ENCODE measurements around the gene ETV3. TPM values are rescaled to one million over a fixed set of nuclear protein-coding genes. Genes with fewer than 3 reads are reported as not detected.

The ETV3 gene
- total and polyA plus RNA-seq, 2 of the 4 experiments (the other 2 are of a cell fraction): 6.4 to 14.7 TPM

DNA sequence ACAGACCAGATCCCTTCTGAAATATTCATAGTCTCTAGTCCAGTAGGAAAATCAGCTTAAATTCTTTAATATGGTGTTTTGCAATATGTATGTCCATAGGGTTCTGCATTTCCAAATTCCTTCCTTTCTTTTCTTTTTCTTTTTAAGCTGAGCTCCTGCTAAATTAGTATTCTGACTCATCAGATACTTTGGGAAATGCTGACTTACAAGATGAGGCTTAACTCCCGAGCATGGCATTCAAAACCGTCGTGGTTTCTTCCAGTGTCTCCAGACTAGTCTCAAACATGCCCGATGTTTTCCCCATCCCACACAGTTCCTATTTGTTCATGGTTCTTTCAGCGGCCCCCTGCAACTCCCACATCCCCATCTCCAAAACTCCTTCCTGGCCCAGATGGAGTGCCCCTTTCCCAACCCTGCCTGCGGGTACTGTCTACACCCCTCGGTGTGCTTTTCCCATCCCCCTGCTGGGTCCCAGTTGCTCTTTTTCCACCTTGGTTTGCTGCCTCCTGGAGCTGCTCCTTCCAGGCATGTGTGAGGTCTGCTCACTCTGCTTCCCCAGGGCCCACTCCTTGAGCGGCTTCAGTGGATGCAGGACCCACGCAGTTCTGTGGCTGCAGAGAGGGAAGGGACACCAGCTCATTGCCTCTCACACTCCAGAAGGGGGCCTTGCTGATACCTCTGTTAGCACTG, 19.5 kb upstream of the ETV3 start:
- in situ Hi-C loops (cut with MboI; ENCODE audit: low sequenced_read_pairs) (no loop called here), intact Hi-C loops (cut with micrococcal nuclease) (no loop called here), dilution Hi-C loops (cut with HindIII; ENCODE audit: low sequenced_read_pairs, unreplicated experiment) (no loop called here)
- H4K8ac ChIP-seq (ENCODE audit: low read depth in 2 of 2, low read length in 2 of 2): peak overlapping the region in 1 of 2 experiments; percentile 64; a peak in 2 of 4 replicates
- peak overlapping the region; percentile 82 for H2BK120ac ChIP-seq (ENCODE audit: low read depth, low read length)
- no peak overlapping the region for H2AK5ac ChIP-seq (ENCODE audit: low read depth, low read length)
- H3K9ac ChIP-seq (ENCODE audit: low read depth, low read length): no peak overlapping the region
- 0 out of 2 replicates have a peak overlapping the region, but pooled peaks have one; percentile 2 for H3K23ac ChIP-seq (ENCODE audit: low read depth, low read length)
- H3K14ac ChIP-seq (replicated peaks; ENCODE audit: low read depth, low read length): peak overlapping the region; percentile 5
- H3K9me3 ChIP-seq (ENCODE audit: control insufficient read depth, insufficient read depth, low read length): no peaks in the 10 kb centered on the region
- H3K79me1 ChIP-seq (ENCODE audit: low read depth in 1 of 2, low read length in 2 of 2): no peaks in the 10 kb centered on the region
- H3K18ac ChIP-seq (ENCODE audit: low read depth, low read length): peak overlapping the region; percentile 62
- no peak overlapping the region for H3K4me2 ChIP-seq (ENCODE audit: low read depth, low read length)
- peaks cover 11% of the 10 kb centered on the region for H3K4me1 ChIP-seq (ENCODE audit: control insufficient read depth, insufficient read depth, low read length)
- ChIA-PET CTCF (interaction anchor here (1.2 to 4.9 kb wide), 2 partner anchors 10 to 69 kb away, joined by 3 to 88 read pairs; no protein-coding TSS in a partner anchor), POLR2A (ENCODE audit: unreplicated experiment) (no interaction called here)
- H2AFZ ChIP-seq (replicated peaks; ENCODE audit: low read length, poor library complexity): peak overlapping the region; percentile 86
- peaks cover 3% of the 10 kb centered on the region; the same call in 1 of the 2 replicates for H3K27me3 ChIP-seq (ENCODE audit: control insufficient read depth, insufficient read depth, low read length)
- ATAC-seq (ENCODE audit: low read depth) (peak; percentile 48), DNase-seq (peak; percentile 65)
- no peaks in the 10 kb centered on the region for H3K36me3 ChIP-seq (ENCODE audit: control insufficient read depth, insufficient read depth, low read length)
- no peak overlapping the region for H3K27ac ChIP-seq (ENCODE audit: insufficient read depth, low read length)
- peak overlapping the region; percentile 37; the same call in 1 of the 2 replicates for H2BK20ac ChIP-seq (ENCODE audit: low read depth, low read length)
- BruUV-seq (replicated peaks): no TSS peak
- 0 out of 2 replicates have a peak, but pooled peaks cover 3% of the 10 kb centered on the region for H3K9me1 ChIP-seq (ENCODE audit: insufficient read depth, low read length)
- H4K5ac ChIP-seq (ENCODE audit: low read depth, low read length): peak overlapping the region; percentile 2
- no peaks in the 10 kb centered on the region for H4K20me1 ChIP-seq (ENCODE audit: insufficient read depth, low read length)
- H3K4me3 ChIP-seq (ENCODE audit: insufficient read depth, low read depth, low read length): no peak overlapping the region
- H3K4ac ChIP-seq (ENCODE audit: low read depth, low read length): peak overlapping the region; percentile 78
- WGBS, 2 experiments (ENCODE audit: extremely low coverage in 2 of 2, insufficient read length in 1 of 2): 42% methylated on average over 7 of the region's 9 CpGs; no CpG with 5 or more reads in 1 of the 2 experiments
- H3K56ac ChIP-seq (ENCODE audit: extremely low read depth, insufficient read depth, low read length): no peak overlapping the region
- H4K91ac ChIP-seq (ENCODE audit: insufficient read depth, low read depth, low read length): peak overlapping the region; percentile 43; the same call in 1 of the 2 replicates
- H2BK5ac ChIP-seq (ENCODE audit: low read depth, low read length, poor library complexity, severe bottlenecking): no peak overlapping the region
- TF ChIP-seq, protein P1, sequence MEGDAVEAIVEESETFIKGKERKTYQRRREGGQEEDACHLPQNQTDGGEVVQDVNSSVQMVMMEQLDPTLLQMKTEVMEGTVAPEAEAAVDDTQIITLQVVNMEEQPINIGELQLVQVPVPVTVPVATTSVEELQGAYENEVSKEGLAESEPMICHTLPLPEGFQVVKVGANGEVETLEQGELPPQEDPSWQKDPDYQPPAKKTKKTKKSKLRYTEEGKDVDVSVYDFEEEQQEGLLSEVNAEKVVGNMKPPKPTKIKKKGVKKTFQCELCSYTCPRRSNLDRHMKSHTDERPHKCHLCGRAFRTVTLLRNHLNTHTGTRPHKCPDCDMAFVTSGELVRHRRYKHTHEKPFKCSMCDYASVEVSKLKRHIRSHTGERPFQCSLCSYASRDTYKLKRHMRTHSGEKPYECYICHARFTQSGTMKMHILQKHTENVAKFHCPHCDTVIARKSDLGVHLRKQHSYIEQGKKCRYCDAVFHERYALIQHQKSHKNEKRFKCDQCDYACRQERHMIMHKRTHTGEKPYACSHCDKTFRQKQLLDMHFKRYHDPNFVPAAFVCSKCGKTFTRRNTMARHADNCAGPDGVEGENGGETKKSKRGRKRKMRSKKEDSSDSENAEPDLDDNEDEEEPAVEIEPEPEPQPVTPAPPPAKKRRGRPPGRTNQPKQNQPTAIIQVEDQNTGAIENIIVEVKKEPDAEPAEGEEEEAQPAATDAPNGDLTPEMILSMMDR (conservative IDR thresholded peaks at IDR 0.05; ENCODE audit: low read depth, low read length): no peak
- TF ChIP-seq MAFK (IDR thresholded peaks at IDR 0.05; ENCODE audit: low read depth, low read length): peak; percentile 52
- no peak for TF ChIP-seq POLR2A (IDR thresholded peaks at IDR 0.05; ENCODE audit: low read depth, low read length)
- TF ChIP-seq FOS (IDR thresholded peaks at IDR 0.05; ENCODE audit: low read depth, low read length): no peak
- no peak for TF ChIP-seq RFX5 (IDR thresholded peaks at IDR 0.05; ENCODE audit: low read depth, low read length)
- peak; percentile 47; the same call in 1 of the 2 replicates for TF ChIP-seq CEBPB (IDR thresholded peaks at IDR 0.05; ENCODE audit: low read depth, low read length)
- no peak for TF ChIP-seq MXI1 (IDR thresholded peaks at IDR 0.05; ENCODE audit: borderline replicate concordance, low read depth, low read length)
- H2BK15ac ChIP-seq (ENCODE audit: low read depth, low read length): peak overlapping the region; percentile 35; the same call in 1 of the 3 replicates
- H2AK9ac ChIP-seq (replicated peaks; ENCODE audit: low read depth, low read length, poor library complexity): peak overlapping the region; percentile 73
